Measurements from ENCODE around the gene EMC7. TPM values are rescaled to one million over a fixed set of nuclear protein-coding genes. Genes with fewer than 3 reads are reported as not detected.
A peak's percentile ranks its signal among the peaks of the same experiment; 100 is the strongest.
"Not testable (repeated sequence)": the region's sequence is repeated elsewhere in the genome, so short reads cannot be mapped to it uniquely, and the experiment has no call there.

EMC7 gene
- polyA plus RNA-seq (ENCODE audit: insufficient read length in 4 of 4), result 100 to 1,000 TPM in 1 of 4 donors, 10 to 100 TPM in 3; 91.7 to 101 (median 98.2) TPM

DNA sequence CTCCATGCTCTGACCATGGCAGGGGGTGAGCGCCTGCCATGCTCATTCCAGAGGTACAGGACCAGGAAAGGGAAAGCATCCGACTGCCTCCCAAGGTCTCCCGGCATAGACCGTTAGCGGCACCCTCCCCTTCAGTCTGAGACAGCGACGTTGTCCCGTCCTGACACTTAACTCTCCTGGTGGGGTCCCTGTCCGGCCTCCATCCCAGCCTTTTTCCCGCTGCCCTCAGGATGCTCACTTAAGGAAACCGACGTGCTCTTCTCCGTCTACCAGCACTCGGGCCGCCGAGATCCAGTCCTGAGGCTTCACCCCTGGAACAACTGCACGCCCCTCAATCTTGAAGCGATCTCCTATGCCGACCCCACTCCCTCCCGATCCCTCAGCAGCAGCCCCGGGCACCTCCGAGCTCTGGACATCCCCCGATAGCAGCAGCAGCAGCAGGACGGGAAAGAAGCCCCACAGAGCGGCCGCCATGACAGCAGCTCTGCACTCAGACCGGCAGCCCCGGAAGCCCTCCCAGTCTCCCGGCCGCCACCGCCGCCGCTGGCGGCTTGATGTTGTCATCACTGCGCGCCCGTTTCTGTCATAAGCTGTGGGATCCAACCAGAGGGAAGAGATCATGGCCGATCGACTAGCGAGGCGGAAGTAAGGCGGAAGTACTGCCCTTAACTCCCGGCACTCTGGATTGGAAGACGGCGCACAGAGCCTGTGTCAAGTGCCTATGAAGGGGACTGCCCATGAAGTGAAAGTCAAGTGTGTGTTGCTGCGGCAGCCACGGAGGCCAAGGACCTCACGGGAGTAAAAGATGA, at the start of gene EMC7, which contains the start of gene PGBD4:
Gene EMC7 (minus strand): TSS at position 497 of the 809 bp plus-strand sequence. CDS start 23 bp downstream, at position 474.
Gene PGBD4 (plus strand): TSS at position 718 of the 809 bp plus-strand sequence. CDS start 449 bp downstream, outside the sequence.
- peak; percentile 97 to 98 (median 97) for DNase-seq (ENCODE audit: low read depth in 4 of 4, low spot score in 3 of 4)

- DNase-seq (ENCODE audit: low read depth in 4 of 4, low spot score in 3 of 4), result no peak
These were observed 45.9 kb upstream of the EMC7 start for GRCh38 chr15:34147371-34148140.

- no peak for DNase-seq (ENCODE audit: low read depth in 4 of 4, low spot score in 3 of 4)
These were observed 31.8 kb upstream of the EMC7 start for GRCh38 chr15:34133511-34133910.

- DNase-seq (ENCODE audit: low read depth in 4 of 4, low spot score in 3 of 4), result no peak
These were observed 31.2 kb upstream of the EMC7 start for GRCh38 chr15:34132881-34133280.

GRCh38 chr15:34128898-34129297, 27.2 kb upstream of the EMC7 start:
- no peak for DNase-seq (ENCODE audit: low read depth in 4 of 4, low spot score in 3 of 4)

DNA sequence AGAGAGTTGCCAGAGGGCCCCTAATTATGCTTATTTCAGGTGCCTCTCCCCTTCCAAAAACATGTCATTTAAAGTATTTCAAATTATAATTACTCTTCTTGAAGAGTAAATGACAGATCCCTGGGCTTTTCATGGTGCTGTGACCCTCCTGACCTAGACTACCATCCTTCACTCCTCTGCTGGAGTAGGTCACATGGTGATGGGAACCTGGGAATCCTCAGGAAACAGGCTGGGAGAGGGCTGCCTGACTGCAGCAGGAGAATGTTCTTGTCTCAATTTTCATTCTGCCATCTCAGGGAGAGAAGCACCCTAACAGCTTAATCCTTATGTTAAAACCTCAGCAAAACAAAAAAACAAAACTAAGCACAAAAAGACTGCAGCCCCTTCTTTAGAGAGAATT, 24.9 kb upstream of the EMC7 start:
- DNase-seq (ENCODE audit: low read depth in 4 of 4, low spot score in 3 of 4), result no peak

DNA sequence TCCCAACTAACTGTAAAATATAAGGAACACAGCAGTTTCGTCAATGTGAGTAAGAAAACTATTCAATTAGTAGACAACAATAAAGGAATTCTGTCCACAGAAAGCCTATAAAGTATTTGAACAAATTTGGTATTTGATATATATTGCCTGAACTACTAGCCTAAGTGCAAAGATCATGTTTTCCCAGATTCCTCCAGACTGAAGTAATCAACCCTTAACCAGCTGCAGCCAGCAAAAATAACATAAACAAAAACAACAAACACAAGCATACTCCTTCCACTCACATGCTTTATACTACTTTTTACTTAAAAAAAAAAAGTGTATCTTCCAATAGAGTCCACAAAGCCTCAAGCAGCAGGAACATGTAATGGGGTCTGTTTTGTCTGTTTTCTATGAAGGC, 24.3 kb upstream of the EMC7 start:
- DNase-seq (ENCODE audit: low read depth in 4 of 4, low spot score in 3 of 4), result no peak

DNA sequence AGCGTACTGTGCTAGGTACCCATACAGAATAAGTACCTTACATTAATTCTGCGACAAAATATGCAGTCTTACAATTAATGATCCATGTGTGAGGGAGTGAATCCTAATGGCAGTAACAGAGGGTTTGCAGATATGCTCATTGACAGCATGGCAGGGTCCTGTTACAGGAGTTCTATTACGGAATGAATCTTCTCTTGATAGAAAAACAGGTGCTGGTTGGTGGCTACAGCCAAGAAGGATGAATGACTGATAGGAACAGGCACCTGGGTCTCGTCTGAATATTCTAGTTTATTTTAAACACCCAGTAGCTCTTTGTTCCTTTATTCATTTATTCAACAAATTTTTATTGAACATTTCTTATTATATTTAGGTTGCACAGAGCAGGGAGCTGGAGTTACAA, 23.0 kb upstream of the EMC7 start:
- DNase-seq (ENCODE audit: low read depth in 4 of 4, low spot score in 3 of 4), result no peak

DNA sequence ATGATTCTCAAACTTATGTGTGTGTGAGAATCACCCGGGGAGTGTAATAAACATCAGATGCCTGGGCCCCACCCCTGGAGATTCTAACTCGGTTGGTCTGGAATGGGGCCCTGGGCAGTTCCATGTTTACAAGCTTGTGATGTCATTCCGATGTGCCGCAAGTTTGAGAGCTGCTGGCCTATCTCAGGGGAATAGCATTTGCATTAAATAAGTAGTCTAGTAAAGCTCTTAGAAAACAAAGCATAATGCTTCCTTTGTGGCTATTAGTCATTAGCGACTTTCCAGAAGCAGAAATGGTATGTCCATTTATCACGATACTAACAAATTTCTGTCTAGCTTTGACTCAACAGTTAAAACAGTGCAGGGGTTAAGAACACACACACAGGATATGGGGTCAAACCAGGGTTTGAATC, 21.1 kb upstream of the EMC7 start:
- DNase-seq (ENCODE audit: low read depth in 4 of 4, low spot score in 3 of 4), result no peak

- DNase-seq (ENCODE audit: low read depth in 4 of 4, low spot score in 3 of 4), result not testable (repeated sequence)
These were observed 20.1 kb upstream of the EMC7 start for GRCh38 chr15:34121786-34122185.

DNA sequence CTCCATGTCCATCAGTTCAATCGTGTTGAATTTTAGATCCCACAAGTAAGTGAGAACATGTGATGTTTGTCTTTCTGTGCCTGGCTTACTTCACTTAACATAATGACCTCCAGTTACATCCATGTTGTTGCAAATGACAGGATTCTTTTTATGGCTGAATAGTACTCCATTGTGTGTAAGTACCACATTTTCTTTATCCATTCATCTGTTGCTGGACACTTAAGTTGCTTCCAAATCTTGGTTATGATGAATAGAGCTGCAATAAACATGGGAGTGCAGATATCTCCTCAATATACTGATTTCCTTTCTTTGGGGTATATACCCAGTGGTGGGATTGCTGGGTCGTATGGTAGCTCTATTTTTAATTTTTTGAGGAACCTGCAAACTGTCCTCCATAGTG, 18.8 kb upstream of the EMC7 start:
- not testable (repeated sequence) for DNase-seq (ENCODE audit: low read depth in 4 of 4, low spot score in 3 of 4)

- no peak for DNase-seq (ENCODE audit: low read depth in 4 of 4, low spot score in 3 of 4)
These were observed 17.6 kb upstream of the EMC7 start for GRCh38 chr15:34119291-34119690.

- no peak for DNase-seq (ENCODE audit: low read depth in 4 of 4, low spot score in 3 of 4)
These were observed 15.0 kb upstream of the EMC7 start for GRCh38 chr15:34116620-34117019.

- no peak for DNase-seq (ENCODE audit: low read depth in 4 of 4, low spot score in 3 of 4)
These were observed 13.1 kb upstream of the EMC7 start for GRCh38 chr15:34114739-34115138.

DNA sequence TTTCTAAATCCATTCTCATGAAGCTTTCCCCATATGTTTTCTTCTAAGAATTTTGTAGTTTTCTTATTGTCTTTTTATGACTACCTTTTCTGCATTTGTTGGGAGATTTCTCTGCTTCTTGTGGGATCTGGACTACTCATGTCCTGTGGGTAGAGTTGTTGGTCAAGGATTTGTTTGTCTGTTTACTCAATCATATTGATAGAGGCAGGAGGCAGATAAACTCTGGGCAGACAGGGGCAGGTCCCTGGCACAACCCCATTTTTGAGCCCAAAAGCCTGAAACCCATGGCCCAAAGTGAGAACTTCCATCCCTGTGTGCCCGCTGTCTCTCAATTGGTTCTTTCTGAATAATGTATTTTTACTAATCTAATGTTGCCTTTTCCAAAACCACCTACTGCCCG, 12.6 kb upstream of the EMC7 start:
- DNase-seq (ENCODE audit: low read depth in 4 of 4, low spot score in 3 of 4), result no peak

- no peak for DNase-seq (ENCODE audit: low read depth in 4 of 4, low spot score in 3 of 4)
These were observed 9.8 kb upstream of the EMC7 start for GRCh38 chr15:34111488-34111887.

DNA sequence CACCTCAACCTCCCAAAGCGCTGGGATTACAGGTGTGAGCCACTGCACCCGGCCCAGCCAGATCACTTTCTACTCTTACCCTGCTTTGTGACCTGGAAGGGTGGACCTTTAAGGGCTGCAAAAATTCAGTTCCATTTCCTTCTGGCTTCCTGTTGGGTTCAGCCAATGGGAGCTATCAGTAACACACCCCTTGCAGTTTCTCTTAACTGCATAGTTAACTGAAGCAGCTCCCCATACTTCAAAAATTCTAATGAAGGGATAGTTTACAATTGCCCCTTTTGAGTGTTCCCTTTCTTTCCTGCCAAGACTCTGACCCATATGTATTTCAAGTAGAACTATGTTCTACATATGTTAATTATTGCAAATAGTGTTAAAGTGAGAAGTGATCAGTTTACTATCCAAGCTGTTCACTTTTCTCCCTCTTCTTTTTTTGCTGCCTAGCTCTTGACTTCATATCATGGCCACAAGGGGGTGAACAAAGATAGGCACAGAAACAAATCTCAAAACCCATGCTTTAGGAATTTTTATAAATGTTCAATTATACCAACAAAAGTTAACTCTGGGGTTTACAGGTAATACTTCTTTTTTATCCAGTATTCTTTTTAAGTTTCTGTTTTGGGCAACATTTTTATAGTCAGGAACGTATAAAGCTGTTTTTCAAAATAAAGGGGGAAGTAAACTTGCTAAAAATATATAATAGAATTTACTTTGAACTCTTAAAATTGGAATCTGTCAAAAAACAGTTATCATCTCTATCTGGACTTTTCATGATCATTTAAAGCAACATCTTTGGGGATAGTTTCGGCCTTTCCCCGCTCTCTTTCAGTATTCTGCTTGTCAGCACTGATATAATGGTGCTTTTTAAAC, 8.4 kb upstream of the EMC7 start:
- peak in 1 of 4 donors; percentile 18 for DNase-seq (ENCODE audit: low read depth in 4 of 4, low spot score in 3 of 4)

DNA sequence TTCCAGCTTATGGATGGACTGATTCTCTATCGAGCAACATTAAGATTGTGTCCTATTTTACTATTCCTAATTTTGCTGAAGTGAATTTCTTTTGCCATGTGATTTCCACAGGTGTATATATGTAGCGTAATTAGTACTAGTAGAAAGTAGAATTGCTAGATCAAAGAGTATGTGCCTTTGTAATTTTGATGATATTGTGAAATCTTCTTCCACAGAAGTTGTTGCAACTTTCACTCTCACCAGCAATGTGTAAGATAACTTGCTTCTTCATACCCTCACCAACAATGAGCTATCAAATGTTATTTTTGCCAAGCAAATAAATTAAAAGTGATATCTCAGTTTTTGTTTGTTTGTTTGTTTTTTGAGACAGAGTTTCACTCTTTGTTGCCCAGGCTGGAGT, 5.7 kb upstream of the EMC7 start:
- no peak for DNase-seq (ENCODE audit: low read depth in 4 of 4, low spot score in 3 of 4)

DNA sequence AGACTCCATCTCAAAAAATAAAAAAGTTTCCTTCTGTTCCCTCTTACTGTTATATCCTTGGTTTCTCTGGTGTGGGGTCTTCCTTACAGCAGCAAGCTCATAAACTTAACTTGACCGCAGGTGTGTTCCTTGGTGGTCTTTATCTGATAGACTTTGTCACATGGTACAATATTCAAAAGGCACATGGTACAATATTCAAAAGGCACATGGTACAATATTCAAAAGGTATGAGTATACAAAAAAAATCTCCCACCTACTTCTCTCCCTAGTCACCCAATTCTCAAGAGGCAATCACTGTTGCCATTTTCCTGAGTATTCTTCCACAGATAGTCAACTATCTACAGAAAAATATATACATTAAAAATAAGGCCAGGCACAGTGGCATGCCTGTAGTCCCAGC, 4.8 kb upstream of the EMC7 start:
- no peak for DNase-seq (ENCODE audit: low read depth in 4 of 4, low spot score in 3 of 4)

- DNase-seq (ENCODE audit: low read depth in 4 of 4, low spot score in 3 of 4), result no peak
These were observed 688 bp upstream of the EMC7 start for GRCh38 chr15:34102175-34102925.
